Endothelial cell of umbilical vein (primary cell): ENCODE measurements around the gene PRIMPOL. TPM values are rescaled to one million over a fixed set of nuclear protein-coding genes. Genes with fewer than 3 reads are reported as not detected.

Source experiments
- BruUV-seq: library from RNA; stranded (reverse); fragments of 400-500 nt; replicated peaks from 2 replicates; lab custom pipeline; 2021; lab: Mats Ljungman, UMichigan
- CTCF ChIA-PET: fragments of 300-600, 350-600 bp; sonication (Branson Sonifier 250); formaldehyde crosslinking; loops from one replicate; lab custom pipeline; 2021; ENCODE audit warnings: antibody characterized with exemption, inconsistent platforms; lab: Charles Lee
- POLR2A ChIA-PET: fragments of 300-600, 350-600 bp; sonication (Branson Sonifier 250); formaldehyde crosslinking; loops from one replicate; lab custom pipeline; 2021; ENCODE audit warnings: antibody characterized with exemption, inconsistent platforms; lab: Charles Lee
- DNase-seq: peaks from one replicate; pipeline ENCODE4 v3.0.0-alpha.2; 2011; ENCODE audit warnings: low read depth, low spot score
- FAIRE-seq: peaks from 2 replicates; lab custom pipeline; 2011; peaks lifted over from hg19 to GRCh38; lab: Jason Lieb, UNC
- H2AFZ ChIP-seq: 2 replicates; pipeline ENCODE4 v1.6.0; 2012; ENCODE audit warnings: low read depth, low read length, control low read depth, inconsistent platforms
- H3K27ac ChIP-seq: 2 replicates; pipeline ENCODE4 v1.5.1; 2011; ENCODE audit warnings: low read depth, mild to moderate bottlenecking, control low read depth, low read length, moderate library complexity; ENCODE audit not compliant: insufficient read depth
- H3K27me3 ChIP-seq, 2 experiments: 2 replicates each; pipeline versions ENCODE4 v1.6.0 to v1.6.1; 2011; ENCODE audit warnings: low read length in 2 of 2, mixed read lengths in 1 of 2; ENCODE audit not compliant: control insufficient read depth in 2 of 2, insufficient read depth in 2 of 2
- H3K36me3 ChIP-seq, 2 experiments: 2 replicates in 1 of 2; 3 replicates in 1 of 2; pipeline ENCODE4 v1.5.1; 2011; ENCODE audit warnings: low read length in 2 of 2, mild to moderate bottlenecking in 1 of 2, moderate library complexity in 1 of 2; ENCODE audit not compliant: control insufficient read depth in 2 of 2, insufficient read depth in 2 of 2; ENCODE audit errors: extremely low read depth in 1 of 2
- H3K4me1 ChIP-seq: 3 replicates; pipeline ENCODE4 v1.5.1; 2011; ENCODE audit warnings: mild to moderate bottlenecking, low read length; ENCODE audit not compliant: control insufficient read depth, insufficient read depth; ENCODE audit errors: extremely low read depth
- H3K4me2 ChIP-seq: 2 replicates; pipeline ENCODE4 v1.6.1; 2011; ENCODE audit warnings: low read length, control low read depth, mixed read lengths; ENCODE audit not compliant: insufficient read depth
- H3K4me3 ChIP-seq, 3 experiments: fragments of 200-600 bp in 1 of 3; sonication (generic), shearing (Covaris generic) in 1 of 3; replicated peaks in 1 of 3; 2 replicates each; pipeline ENCODE4 v1.5.1; 2011 to 2016; ENCODE audit warnings: control low read depth in 3 of 3, low read length in 3 of 3, mild to moderate bottlenecking in 2 of 3, inconsistent platforms in 1 of 3, low read depth in 1 of 3, moderate library complexity in 1 of 3; ENCODE audit not compliant: insufficient read depth in 1 of 3
- H3K79me2 ChIP-seq: 2 replicates; pipeline ENCODE4 v1.6.0; 2012; ENCODE audit warnings: low read length, inconsistent platforms; ENCODE audit not compliant: control insufficient read depth, insufficient read depth
- H3K9ac ChIP-seq: replicated peaks from 2 replicates; pipeline ENCODE3; 2011; ENCODE audit warnings: low read length, control low read depth; ENCODE audit not compliant: insufficient read depth; ENCODE audit errors: extremely low read depth
- H3K9me1 ChIP-seq: replicated peaks from 3 replicates; pipeline ENCODE4 v1.6.0; 2011; ENCODE audit warnings: mild to moderate bottlenecking, low read length; ENCODE audit not compliant: control insufficient read depth, insufficient read depth; ENCODE audit errors: extremely low read depth
- H3K9me3 ChIP-seq: replicated peaks from 2 replicates; pipeline ENCODE4 v1.5.1; 2012; ENCODE audit warnings: low read length, inconsistent platforms; ENCODE audit not compliant: control insufficient read depth, insufficient read depth
- H4K20me1 ChIP-seq: replicated peaks from 2 replicates; pipeline ENCODE3; 2011; ENCODE audit warnings: mild to moderate bottlenecking, low read length; ENCODE audit not compliant: control insufficient read depth, insufficient read depth; ENCODE audit errors: extremely low read depth
- EZH2 ChIP-seq: IDR thresholded peaks from 2 replicates; pipeline ENCODE4 v1.6.1; 2012; ENCODE audit warnings: borderline replicate concordance, low read depth, mild to moderate bottlenecking, moderate library complexity, low read length, inconsistent platforms; ENCODE audit not compliant: severe bottlenecking
- FOS ChIP-seq: IDR thresholded peaks from 2 replicates; pipeline ENCODE4 v1.6.1; 2011; ENCODE audit warnings: mild to moderate bottlenecking, low read length, moderate library complexity, borderline replicate concordance; ENCODE audit not compliant: insufficient read depth
- GATA2 ChIP-seq: IDR thresholded peaks from 2 replicates; pipeline ENCODE4 v1.7.0; 2011; ENCODE audit warnings: low read depth, mild to moderate bottlenecking, moderate library complexity, mixed read lengths, low read length; ENCODE audit not compliant: insufficient read length, insufficient read depth
- JUN ChIP-seq: IDR thresholded peaks from 2 replicates; pipeline ENCODE4 v1.6.1; 2011; ENCODE audit warnings: borderline replicate concordance, low read depth; ENCODE audit not compliant: insufficient read length, insufficient read depth
- MYC ChIP-seq: IDR thresholded peaks from one replicate; pipeline ENCODE4 v1.6.1; 2011; ENCODE audit warnings: mild to moderate bottlenecking, low read depth, low read length
- POLR2A ChIP-seq: IDR thresholded peaks from 2 replicates; pipeline ENCODE4 v1.6.1; 2012; ENCODE audit warnings: low read depth, mild to moderate bottlenecking, control low read depth, low read length
- POLR2AphosphoS5 ChIP-seq: IDR thresholded peaks from 2 replicates; pipeline ENCODE4 v1.6.1; 2012; ENCODE audit warnings: low read depth, mild to moderate bottlenecking, control low read depth, low read length, moderate library complexity; ENCODE audit not compliant: insufficient read depth
- dilution Hi-C: fragments of 300-500 bp; cut with MboI; formaldehyde crosslinking; loops from one replicate; pipeline ENCODE4 v1.15.0; 2019; ENCODE audit warnings: low sequenced_read_pairs; ENCODE audit not compliant: extremely low pct_ligation_motif_present
- intact Hi-C: fragments of 100-400 bp; cut with micrococcal nuclease; formaldehyde crosslinking; loops from one replicate; pipeline ENCODE4 v1.10.0; 2022
- polyA plus RNA-seq, 4 experiments: library from polyadenylated mRNA; depleted of rRNA in 3 of 4; stranded (reverse) in 3 of 4; unstranded in 1 of 4; fragments of >200 nt; gene quantifications; 2 replicates each; pipeline versions ENCODE4 v1.2.1 to v1.2.3, GENCODE V29; 2011 to 2012; ENCODE audit warnings: missing spikeins in 1 of 4
- total RNA-seq: library from RNA; stranded (reverse); gene quantifications from 2 replicates; pipeline ENCODE4 v1.2.3, GENCODE V29; 2021
- TF ChIP-seq, protein P1 (sequence below): IDR thresholded peaks from 2 replicates; pipeline ENCODE4 v1.6.1; 2011; ENCODE audit not compliant: insufficient read depth, insufficient read length
- TF ChIP-seq, protein P2 (sequence below), 2 donors: IDR thresholded peaks; 1 replicate in 1 of 2; 2 replicates in 1 of 2; pipeline ENCODE4 v1.5.1; 2011; ENCODE audit warnings: low read length in 2 of 2, mild to moderate bottlenecking in 2 of 2, moderate library complexity in 2 of 2, control low read depth in 1 of 2, inconsistent platforms in 1 of 2, low read depth in 1 of 2; ENCODE audit not compliant: insufficient read depth in 1 of 2; ENCODE audit errors: extremely low read depth in 1 of 2

The PRIMPOL gene
- total and polyA plus RNA-seq, 2 donors (not counting 3 experiments of a cell fraction or from before 2014, with no cell fraction given), result 5.9 to 11.1 TPM

DNA sequence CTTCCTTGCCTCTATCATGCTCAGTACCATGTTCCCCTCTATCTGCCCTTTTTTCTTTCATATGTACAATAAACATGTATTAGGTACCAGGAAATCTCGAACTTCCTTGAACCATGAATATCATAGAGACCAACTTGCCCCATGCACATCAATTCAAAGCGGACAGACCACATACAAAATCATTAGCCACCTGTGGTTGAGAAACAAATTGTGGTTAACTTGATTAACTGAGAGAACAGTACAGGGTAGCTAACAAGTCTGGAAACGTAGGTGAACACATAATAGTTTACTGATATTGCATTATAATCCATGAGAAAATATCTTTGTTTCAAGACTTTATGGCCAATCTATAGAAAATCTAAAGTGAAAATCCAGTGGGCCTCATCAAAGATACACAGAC is 8.5 kb upstream of the PRIMPOL start:
- no peak overlapping the region for H3K9ac ChIP-seq
- ChIA-PET CTCF (no interaction called here), POLR2A (no interaction called here)
- H3K9me3 ChIP-seq, result no peaks in the 10 kb centered on the region
- no peak overlapping the region for H2AFZ ChIP-seq
- no peaks in the 10 kb centered on the region for H3K27me3 ChIP-seq
- peaks cover 11 to 14% of the 10 kb centered on the region in 2 experiments for H3K36me3 ChIP-seq
- dilution Hi-C loops (no loop called here), intact Hi-C loops (loop anchor here (10.0 kb wide), 1 partner anchor 504 kb away; the partner anchor contains the start of gene SLC25A4)
- H3K9me1 ChIP-seq, result no peaks in the 10 kb centered on the region
- H4K20me1 ChIP-seq, result no peaks in the 10 kb centered on the region
- no peak for FAIRE-seq
- DNase-seq, result no peak
- H3K4me2 ChIP-seq, result no peak overlapping the region
- H3K79me2 ChIP-seq, result peaks cover 95% of the 10 kb centered on the region
- TF ChIP-seq POLR2AphosphoS5, result no peak
- no peak for TF ChIP-seq GATA2
- TF ChIP-seq POLR2A, result no peak
- TF ChIP-seq, protein P1, sequence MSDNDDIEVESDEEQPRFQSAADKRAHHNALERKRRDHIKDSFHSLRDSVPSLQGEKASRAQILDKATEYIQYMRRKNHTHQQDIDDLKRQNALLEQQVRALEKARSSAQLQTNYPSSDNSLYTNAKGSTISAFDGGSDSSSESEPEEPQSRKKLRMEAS, result no peak
- no peak for TF ChIP-seq JUN
- no peak for TF ChIP-seq MYC
- TF ChIP-seq FOS, result no peak
- no peak for TF ChIP-seq EZH2
- TF ChIP-seq, protein P2, sequence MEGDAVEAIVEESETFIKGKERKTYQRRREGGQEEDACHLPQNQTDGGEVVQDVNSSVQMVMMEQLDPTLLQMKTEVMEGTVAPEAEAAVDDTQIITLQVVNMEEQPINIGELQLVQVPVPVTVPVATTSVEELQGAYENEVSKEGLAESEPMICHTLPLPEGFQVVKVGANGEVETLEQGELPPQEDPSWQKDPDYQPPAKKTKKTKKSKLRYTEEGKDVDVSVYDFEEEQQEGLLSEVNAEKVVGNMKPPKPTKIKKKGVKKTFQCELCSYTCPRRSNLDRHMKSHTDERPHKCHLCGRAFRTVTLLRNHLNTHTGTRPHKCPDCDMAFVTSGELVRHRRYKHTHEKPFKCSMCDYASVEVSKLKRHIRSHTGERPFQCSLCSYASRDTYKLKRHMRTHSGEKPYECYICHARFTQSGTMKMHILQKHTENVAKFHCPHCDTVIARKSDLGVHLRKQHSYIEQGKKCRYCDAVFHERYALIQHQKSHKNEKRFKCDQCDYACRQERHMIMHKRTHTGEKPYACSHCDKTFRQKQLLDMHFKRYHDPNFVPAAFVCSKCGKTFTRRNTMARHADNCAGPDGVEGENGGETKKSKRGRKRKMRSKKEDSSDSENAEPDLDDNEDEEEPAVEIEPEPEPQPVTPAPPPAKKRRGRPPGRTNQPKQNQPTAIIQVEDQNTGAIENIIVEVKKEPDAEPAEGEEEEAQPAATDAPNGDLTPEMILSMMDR (IDR thresholded peaks at IDR 0.05; ENCODE audit: extremely low read depth in 1 of 2, insufficient read depth in 1 of 2, low read depth in 1 of 2, low read length in 2 of 2), result no peak
- peaks cover 26% of the 10 kb centered on the region for H3K4me1 ChIP-seq
- BruUV-seq, result no TSS peak
- H3K4me3 ChIP-seq, result no peak overlapping the region
- no peak overlapping the region for H3K27ac ChIP-seq
